Lower lobe of right lung (tissue), 2 donors: ENCODE data around the gene SRC. TPM values are rescaled to one million over a fixed set of nuclear protein-coding genes. Genes with fewer than 3 reads are reported as not detected.

ENCODE experiments used
- ATAC-seq, 2 donors: fragments of 200-7000 bp; cut with Tn5 transposase; one replicate each; pipeline ENCODE4 v1.9.1; 2020 to 2022; ENCODE audit warnings: mild to moderate bottlenecking in 2 of 2, moderate library complexity in 2 of 2
- DNase-seq: peaks from one replicate; pipeline ENCODE4 v3.0.0-alpha.2; 2020
- H3K27ac ChIP-seq: fragments of 200-600 bp; one replicate; pipeline ENCODE4 v1.8.0; 2022
- H3K27me3 ChIP-seq: fragments of 200-600 bp; one replicate; pipeline ENCODE4 v1.8.0; 2022; ENCODE audit warnings: low read depth
- H3K36me3 ChIP-seq: fragments of 200-600 bp; one replicate; pipeline ENCODE4 v1.8.0; 2022; ENCODE audit warnings: mild to moderate bottlenecking
- H3K4me1 ChIP-seq: fragments of 200-600 bp; one replicate; pipeline ENCODE4 v1.8.0; 2022
- H3K4me3 ChIP-seq: fragments of 200-600 bp; one replicate; pipeline ENCODE4 v1.8.0; 2022; ENCODE audit warnings: mild to moderate bottlenecking
- H3K9me3 ChIP-seq: fragments of 200-600 bp; one replicate; pipeline ENCODE4 v1.8.0; 2022
- intact Hi-C: fragments of 100-400 bp; cut with DNase I; formaldehyde crosslinking; loops from one replicate; pipeline ENCODE4 v1.11.0; 2022
- total RNA-seq: library from RNA; stranded (reverse); fragmentation: NEBNext Ultra II Directional; extraction: Animal tissue kit (Norgen Biotek cat#: 25700); gene quantifications from one replicate; pipeline ENCODE4 v1.2.1, GENCODE V29; 2021
- TF ChIP-seq, protein P1 (sequence below): fragments of 200-600 bp; IDR thresholded peaks from one replicate; pipeline ENCODE4 v1.8.0; 2022; ENCODE audit warnings: antibody characterized with exemption, mild to moderate bottlenecking
- donor health status: DM: no; HTN: yes; CAD: no; lungs with severe emphysema.

SRC gene
- total RNA-seq, 1 donor from 2014 or later: 72.7 TPM

DNA sequence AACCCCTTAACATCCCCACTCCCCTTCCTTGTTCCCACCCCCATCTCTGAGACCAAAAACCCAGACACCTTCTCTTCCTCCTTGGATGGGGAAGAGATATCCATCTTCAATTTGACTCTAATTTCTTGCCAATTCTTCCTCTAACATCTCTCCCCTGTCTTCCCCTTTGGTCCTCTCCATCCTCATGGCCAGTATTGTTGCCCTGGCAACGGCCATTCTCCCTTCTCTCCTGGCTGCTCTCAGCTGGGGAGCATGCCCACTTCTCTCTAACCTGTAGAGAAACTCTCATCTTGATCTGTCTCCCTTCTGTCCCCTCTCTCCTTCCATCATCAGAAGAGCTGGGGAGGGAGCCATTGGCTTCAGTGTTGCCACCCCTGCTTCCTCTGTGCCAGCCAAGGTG lies 86.7 kb downstream of the SRC start:
- Histone ChIP-seq H3K4me1 (no peaks in the 10 kb centered on the region), H3K27ac (no peak overlapping the region), H3K36me3 (no peaks in the 10 kb centered on the region), H3K27me3 (no peaks in the 10 kb centered on the region), H3K4me3 (no peak overlapping the region), H3K9me3 (no peaks in the 10 kb centered on the region)
- intact Hi-C loops: no loop called here
- TF ChIP-seq, protein P1, sequence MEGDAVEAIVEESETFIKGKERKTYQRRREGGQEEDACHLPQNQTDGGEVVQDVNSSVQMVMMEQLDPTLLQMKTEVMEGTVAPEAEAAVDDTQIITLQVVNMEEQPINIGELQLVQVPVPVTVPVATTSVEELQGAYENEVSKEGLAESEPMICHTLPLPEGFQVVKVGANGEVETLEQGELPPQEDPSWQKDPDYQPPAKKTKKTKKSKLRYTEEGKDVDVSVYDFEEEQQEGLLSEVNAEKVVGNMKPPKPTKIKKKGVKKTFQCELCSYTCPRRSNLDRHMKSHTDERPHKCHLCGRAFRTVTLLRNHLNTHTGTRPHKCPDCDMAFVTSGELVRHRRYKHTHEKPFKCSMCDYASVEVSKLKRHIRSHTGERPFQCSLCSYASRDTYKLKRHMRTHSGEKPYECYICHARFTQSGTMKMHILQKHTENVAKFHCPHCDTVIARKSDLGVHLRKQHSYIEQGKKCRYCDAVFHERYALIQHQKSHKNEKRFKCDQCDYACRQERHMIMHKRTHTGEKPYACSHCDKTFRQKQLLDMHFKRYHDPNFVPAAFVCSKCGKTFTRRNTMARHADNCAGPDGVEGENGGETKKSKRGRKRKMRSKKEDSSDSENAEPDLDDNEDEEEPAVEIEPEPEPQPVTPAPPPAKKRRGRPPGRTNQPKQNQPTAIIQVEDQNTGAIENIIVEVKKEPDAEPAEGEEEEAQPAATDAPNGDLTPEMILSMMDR: no peak
- DNase-seq: no peak
- ATAC-seq: no peak

DNA sequence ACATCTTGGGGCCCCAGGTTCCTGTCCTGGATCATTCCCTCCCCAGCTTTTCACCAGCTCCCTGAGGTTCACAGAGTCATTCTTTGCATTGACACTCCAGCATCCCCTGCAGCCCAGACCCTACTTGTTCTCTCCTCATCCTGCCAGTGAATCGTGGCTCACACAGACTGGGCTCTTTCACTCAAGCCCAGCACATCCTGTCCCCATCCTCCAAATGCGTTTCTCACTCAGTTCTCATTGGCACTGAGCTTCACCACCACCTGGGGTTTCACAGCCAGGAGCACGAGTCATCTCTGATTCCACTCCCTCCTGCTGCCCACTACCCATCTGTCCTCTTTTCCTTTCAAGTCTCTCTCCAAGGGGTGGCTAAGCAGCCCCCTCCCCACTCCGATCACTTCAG lies 89.7 kb downstream of the SRC start:
- ATAC-seq: no peak
- intact Hi-C loops: no loop called here
- TF ChIP-seq, protein P1: no peak

DNA sequence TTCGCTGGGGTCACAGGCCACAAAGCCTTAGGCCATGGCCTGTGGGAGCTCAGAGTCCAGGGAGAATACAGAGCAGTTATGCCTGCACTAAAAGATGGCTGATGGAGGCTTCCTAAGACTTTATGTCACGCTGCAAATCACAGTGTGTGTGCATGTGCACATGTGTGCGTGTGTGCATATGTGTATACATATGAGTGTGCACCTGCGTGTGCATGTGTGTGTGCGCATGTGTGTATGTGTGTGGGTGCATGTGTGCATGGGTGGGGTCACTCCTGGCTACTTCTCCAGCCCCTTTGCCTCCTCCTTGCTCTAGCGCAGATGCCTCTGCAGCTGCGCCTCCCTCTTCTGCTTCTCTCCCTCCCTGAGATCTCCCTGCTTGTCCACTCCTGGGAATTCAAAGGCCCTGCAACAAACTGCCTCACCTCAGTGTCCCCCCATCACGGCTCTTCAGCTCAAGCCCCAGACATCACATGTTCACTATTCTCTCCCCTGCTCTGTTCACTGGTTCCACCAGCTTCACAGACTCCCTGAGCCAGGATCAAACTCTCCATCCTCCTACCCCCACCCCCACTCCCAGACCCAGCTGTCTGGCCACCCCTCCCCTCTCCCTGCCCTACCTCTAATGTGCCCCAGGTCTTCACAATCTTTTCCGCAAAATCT lies 90.7 kb downstream of the SRC start:
- ATAC-seq (no peak), DNase-seq (no peak)
- TF ChIP-seq, protein P1: no peak
- Histone ChIP-seq H3K4me1 (no peaks in the 10 kb centered on the region), H3K9me3 (no peaks in the 10 kb centered on the region), H3K36me3 (no peaks in the 10 kb centered on the region), H3K4me3 (no peak overlapping the region), H3K27ac (no peak overlapping the region), H3K27me3 (no peaks in the 10 kb centered on the region)
- intact Hi-C loops: no loop called here

More for the DNA sequence above, 89.7 kb downstream of the SRC start:
- Histone ChIP-seq H3K4me1 (no peaks in the 10 kb centered on the region), H3K9me3 (no peaks in the 10 kb centered on the region), H3K36me3 (no peaks in the 10 kb centered on the region), H3K27ac (no peak overlapping the region), H3K27me3 (no peaks in the 10 kb centered on the region), H3K4me3 (no peak overlapping the region)
- DNase-seq: no peak

DNA sequence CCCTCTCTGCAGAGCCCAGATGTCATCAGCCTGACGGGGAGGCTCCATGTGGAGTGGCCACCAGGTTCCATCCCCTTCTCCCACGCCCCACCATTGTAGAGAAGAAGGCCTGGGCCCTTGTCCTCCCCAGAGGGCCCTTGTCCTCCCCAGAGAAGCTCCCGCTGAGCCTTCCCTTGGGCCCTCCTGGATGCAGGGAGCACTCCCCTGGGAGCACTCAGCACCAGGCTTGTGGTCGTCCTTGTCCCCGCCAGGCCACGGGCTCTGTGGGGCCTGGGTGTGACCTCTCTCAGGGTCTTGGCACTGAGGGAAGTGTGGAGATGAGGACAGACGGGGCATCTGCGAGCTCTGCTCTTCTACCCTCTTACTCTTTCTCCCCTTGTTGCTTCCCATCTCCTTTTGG lies 91.7 kb downstream of the SRC start:
- Histone ChIP-seq H3K27me3 (no peaks in the 10 kb centered on the region), H3K4me3 (no peak overlapping the region), H3K4me1 (no peaks in the 10 kb centered on the region), H3K36me3 (no peaks in the 10 kb centered on the region), H3K27ac (no peak overlapping the region), H3K9me3 (no peaks in the 10 kb centered on the region)
- intact Hi-C loops: no loop called here
- peak in 1 of 2 donors; percentile 24 for ATAC-seq
- DNase-seq: no peak
- TF ChIP-seq, protein P1: no peak

DNA sequence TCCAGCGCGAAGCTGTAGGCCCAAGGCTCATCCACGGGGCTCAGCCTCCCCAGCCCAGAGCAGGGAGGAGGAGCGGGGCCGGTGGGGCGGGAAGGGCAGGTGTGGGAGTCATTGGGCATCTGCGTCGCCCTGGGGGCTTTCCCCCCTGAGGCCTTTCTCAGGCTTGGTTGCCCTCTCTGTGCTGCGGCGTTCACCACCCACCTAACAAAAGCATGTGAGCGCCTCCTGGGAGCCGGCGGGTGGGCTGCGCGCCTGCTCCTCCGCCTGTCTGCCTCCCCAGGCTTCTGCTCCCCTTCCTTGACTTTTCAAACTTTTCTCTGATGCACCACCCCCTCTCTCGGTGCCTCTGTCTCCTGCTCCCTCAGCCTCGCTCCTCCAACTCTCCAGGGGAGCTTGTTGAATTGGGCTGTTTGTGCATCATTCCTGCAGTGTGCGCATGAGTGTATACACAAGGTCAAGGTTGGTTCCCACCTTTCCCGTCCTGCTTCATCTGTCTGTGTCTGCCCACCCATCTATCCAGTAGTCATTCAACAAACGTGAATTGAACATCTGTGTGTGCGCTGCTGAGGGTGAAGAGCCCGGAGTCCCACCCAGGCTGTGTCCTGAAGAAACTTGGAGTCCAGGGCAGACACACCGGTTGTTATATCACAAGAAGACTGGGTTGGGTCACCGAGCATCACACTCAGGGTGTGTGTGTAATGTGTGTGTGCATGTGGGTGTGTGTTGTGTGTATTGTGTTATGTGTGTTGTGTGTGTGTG lies 92.7 kb downstream of the SRC start:
- TF ChIP-seq, protein P1: no peak
- intact Hi-C loops: no loop called here
- Histone ChIP-seq H3K4me1 (no peaks in the 10 kb centered on the region), H3K36me3 (no peaks in the 10 kb centered on the region), H3K27ac (no peak overlapping the region), H3K27me3 (no peaks in the 10 kb centered on the region), H3K4me3 (no peak overlapping the region), H3K9me3 (no peaks in the 10 kb centered on the region)
- ATAC-seq: peak in 1 of 2 donors; percentile 8
- DNase-seq: no peak
